ENCODE data around the gene TXNRD2. TPM values are rescaled to one million over a fixed set of nuclear protein-coding genes. Genes with fewer than 3 reads are reported as not detected.
A peak's percentile ranks its signal among the peaks of the same experiment; 100 is the strongest.

Gene TXNRD2
- total and polyA plus RNA-seq, 10 of the 15 experiments (the other 5 are each of a cell fraction or from before 2014, with no cell fraction given) = 1.6 to 26.0 (median 13.9) TPM

- no peaks in the 10 kb centered on the region for H3K27me3 ChIP-seq (replicated peaks in 1 of 2; ENCODE audit: control insufficient read depth in 2 of 2, insufficient read depth in 2 of 2, low read length in 1 of 2)
- ChIA-PET CTCF (interaction anchor here (0.9 to 1.3 kb wide), 3 partner anchors 19 to 160 kb away, joined by 3 to 5 read pairs (median 3); no protein-coding TSS in a partner anchor), POLR2A (no interaction called here), SMC1A (ENCODE audit: uncharacterized antibody, unreplicated experiment) (no interaction called here), RAD21 (ENCODE audit: unreplicated experiment) (interaction anchor here (1.3 kb wide), 1 partner anchor 19 kb away, joined by 3 read pairs; no protein-coding TSS in a partner anchor)
- H3K36me3 ChIP-seq (ENCODE audit: control insufficient read depth in 2 of 2, insufficient read depth in 2 of 2, low read length in 1 of 2) = no peaks in the 10 kb centered on the region
- H3K9me3 ChIP-seq (replicated peaks; ENCODE audit: control insufficient read depth, insufficient read depth, low read length) = no peaks in the 10 kb centered on the region
- peak overlapping the region; percentile 36 for H3K4me2 ChIP-seq (ENCODE audit: control insufficient read depth, insufficient read depth)
- in situ Hi-C loops (cut with MboI) (no loop called here), intact Hi-C loops (cut with micrococcal nuclease; ENCODE audit: unreplicated experiment) (no loop called here)
- H4K20me1 ChIP-seq (ENCODE audit: control insufficient read depth, insufficient read depth) = no peaks in the 10 kb centered on the region
- peaks cover 20% of the 10 kb centered on the region for H3K4me1 ChIP-seq (ENCODE audit: control insufficient read depth, insufficient read depth, low read length)
- no peak for TF ChIP-seq STAT3 (IDR thresholded peaks at IDR 0.05; ENCODE audit: low read depth, low read length)
- TF ChIP-seq CHD4 (IDR thresholded peaks at IDR 0.05) = no peak
- TF ChIP-seq RCOR1 (conservative IDR thresholded peaks at IDR 0.05; ENCODE audit: low read depth, low read length) = no peak
- no peak for TF ChIP-seq TBL1XR1 (IDR thresholded peaks at IDR 0.05; ENCODE audit: low read depth, low read length)
- TF ChIP-seq IKZF2 (IDR thresholded peaks at IDR 0.05) = no peak
- no peak for TF ChIP-seq SMAD1 (IDR thresholded peaks at IDR 0.05; ENCODE audit: low read depth, partially characterized antibody)
- no peak for TF ChIP-seq SRF (IDR thresholded peaks at IDR 0.05; ENCODE audit: low read depth in 2 of 2, low read length in 2 of 2)
- no peak for FAIRE-seq
- no peak for DNase-seq (ENCODE audit: low read depth, low spot score)
- H3K79me2 ChIP-seq (ENCODE audit: control insufficient read depth, insufficient read depth, low read length) = no peaks in the 10 kb centered on the region
- no peak overlapping the region for H3K4me3 ChIP-seq
- peak overlapping the region; percentile 9; the same call in 1 of the 2 replicates for H3K27ac ChIP-seq (ENCODE audit: control insufficient read depth, insufficient read depth)
- 82% methylated on average over 20 of the region's 20 CpGs for WGBS (ENCODE audit: insufficient coverage, insufficient replicate concordance, low lambda C conversion rate, missing lambda C conversion rate)
- ATAC-seq = no peak; the same call in 2 of the 3 replicates
- H3K9ac ChIP-seq (ENCODE audit: control insufficient read depth, insufficient read depth, low read length) = no peak overlapping the region
- peak overlapping the region; percentile 58; the same call in 1 of the 2 replicates for H2AFZ ChIP-seq (ENCODE audit: control insufficient read depth, low read depth, low read length)
- no TSS peak for BruUV-seq (replicated peaks)
Measured at GRCh38 chr22:19890502-19891316, 50.9 kb downstream of the TXNRD2 start.

GRCh38 chr22:19889951-19890350 lies 51.7 kb downstream of the TXNRD2 start:
- no peak overlapping the region for H2AFZ ChIP-seq (ENCODE audit: control insufficient read depth, low read depth, low read length)
- H3K4me3 ChIP-seq = no peak overlapping the region
- SMC1A ChIA-PET (ENCODE audit: uncharacterized antibody, unreplicated experiment) = no interaction called here
- intact Hi-C loops (cut with micrococcal nuclease; ENCODE audit: unreplicated experiment) (no loop called here), in situ Hi-C loops (cut with MboI) (no loop called here)
- RAD21 ChIA-PET (ENCODE audit: unreplicated experiment) = no interaction called here
- over 99% methylated on average over 9 of the region's 9 CpGs for WGBS (ENCODE audit: insufficient coverage, insufficient replicate concordance, low lambda C conversion rate, missing lambda C conversion rate)
- H3K9me3 ChIP-seq (replicated peaks; ENCODE audit: control insufficient read depth, insufficient read depth, low read length) = no peaks in the 10 kb centered on the region
- H3K4me1 ChIP-seq (ENCODE audit: control insufficient read depth, insufficient read depth, low read length) = peaks cover 20% of the 10 kb centered on the region
- no peak for DNase-seq (ENCODE audit: low read depth, low spot score)
- H3K36me3 ChIP-seq (ENCODE audit: control insufficient read depth in 2 of 2, insufficient read depth in 2 of 2, low read length in 1 of 2) = no peaks in the 10 kb centered on the region
- no TSS peak for BruUV-seq (replicated peaks)
- no peak for FAIRE-seq
- POLR2A ChIA-PET = no interaction called here
- no peaks in the 10 kb centered on the region for H3K79me2 ChIP-seq (ENCODE audit: control insufficient read depth, insufficient read depth, low read length)
- no peak overlapping the region for H3K27ac ChIP-seq (ENCODE audit: control insufficient read depth, insufficient read depth)
- no peaks in the 10 kb centered on the region for H4K20me1 ChIP-seq (ENCODE audit: control insufficient read depth, insufficient read depth)
- no peaks in the 10 kb centered on the region for H3K27me3 ChIP-seq (replicated peaks in 1 of 2; ENCODE audit: control insufficient read depth in 2 of 2, insufficient read depth in 2 of 2, low read length in 1 of 2)
- ATAC-seq = no peak
- H3K4me2 ChIP-seq (ENCODE audit: control insufficient read depth, insufficient read depth) = no peak overlapping the region
- no peak overlapping the region for H3K9ac ChIP-seq (ENCODE audit: control insufficient read depth, insufficient read depth, low read length)
- CTCF ChIA-PET = interaction anchor here (0.9 to 1.3 kb wide), 2 partner anchors 20 to 160 kb away, joined by 3 to 5 read pairs; no protein-coding TSS in a partner anchor
- TF ChIP-seq MEF2A (IDR thresholded peaks at IDR 0.05; ENCODE audit: insufficient read depth, low read depth, low read length) (no peak), MLLT1 (IDR thresholded peaks at IDR 0.05) (no peak), POU2F2 (IDR thresholded peaks at IDR 0.05; ENCODE audit: borderline replicate concordance, low read depth, low read length) (no peak), KLF5 (IDR thresholded peaks at IDR 0.05; ENCODE audit: partially characterized antibody) (no peak), NR2C2 (IDR thresholded peaks at IDR 0.05; ENCODE audit: borderline replicate concordance, control insufficient read depth, insufficient read length, low read depth) (no peak)
